Mucosa of rectum (tissue), 2 donors: ENCODE data around the gene DAD1.
A peak's percentile ranks its signal among the peaks of the same experiment; 100 is the strongest.

Experiments used
- H3K27ac ChIP-seq, 2 donors: one replicate each; pipeline ENCODE4 v1.7.0; 2013; ENCODE audit warnings: inconsistent platforms in 2 of 2, low read depth in 2 of 2, low read length in 2 of 2
- H3K27me3 ChIP-seq, 2 donors: one replicate each; pipeline ENCODE4 v1.7.0; 2013; ENCODE audit warnings: low read length in 2 of 2; ENCODE audit not compliant: control insufficient read depth in 2 of 2, insufficient read depth in 2 of 2
- H3K36me3 ChIP-seq, 2 donors: one replicate each; pipeline ENCODE4 v1.7.0; 2013; ENCODE audit warnings: low read length in 2 of 2; ENCODE audit not compliant: control insufficient read depth in 2 of 2, insufficient read depth in 2 of 2
- H3K4me1 ChIP-seq, 2 donors: one replicate each; pipeline ENCODE4 v1.7.0; 2013; ENCODE audit warnings: low read length in 2 of 2, mild to moderate bottlenecking in 1 of 2; ENCODE audit not compliant: control insufficient read depth in 2 of 2, insufficient read depth in 2 of 2
- H3K4me3 ChIP-seq, 2 donors: one replicate each; pipeline ENCODE4 v1.7.0; 2013; ENCODE audit warnings: low read length in 2 of 2
- H3K9ac ChIP-seq, 2 donors: one replicate each; pipeline ENCODE4 v1.7.0; 2013; ENCODE audit warnings: low read length in 2 of 2, low read depth in 1 of 2, mild to moderate bottlenecking in 1 of 2
- H3K9me3 ChIP-seq, 2 donors: one replicate each; pipeline ENCODE4 v1.7.0; 2013; ENCODE audit warnings: low read length in 2 of 2; ENCODE audit not compliant: control insufficient read depth in 2 of 2
- donor health status: healthy.
- donor health status: Normal muscosa, but diverticular disease.

Gene DAD1

DNA sequence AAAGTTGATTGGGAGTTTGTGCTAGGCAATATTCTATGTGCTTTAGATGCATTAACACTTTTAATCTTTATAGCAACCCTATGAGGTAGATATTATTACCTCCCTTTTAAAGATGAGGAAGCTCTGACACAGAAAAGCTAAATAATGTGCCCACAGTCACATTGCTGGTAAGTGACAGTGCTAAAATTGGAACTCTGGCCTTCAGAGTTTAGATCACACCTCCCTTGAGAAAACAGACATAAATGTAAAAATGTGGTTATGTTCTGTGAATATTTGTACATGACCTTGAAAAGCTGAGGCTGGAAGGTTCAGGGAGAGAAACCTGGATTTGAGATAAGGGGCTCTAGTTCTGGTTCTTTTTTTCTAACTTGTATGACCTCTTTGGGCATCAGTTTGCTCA, 11.0 kb upstream of the DAD1 start:
- Histone ChIP-seq H3K9me3 (no peaks in the 10 kb centered on the region), H3K4me1 (peaks cover 7 to 14% of the 10 kb centered on the region in 2 donors), H3K36me3 (peaks cover 31% of the 10 kb centered on the region in 2 donors), H3K27ac (no peak overlapping the region), H3K27me3 (no peaks in the 10 kb centered on the region), H3K4me3 (no peak overlapping the region), H3K9ac (no peak overlapping the region)

DNA sequence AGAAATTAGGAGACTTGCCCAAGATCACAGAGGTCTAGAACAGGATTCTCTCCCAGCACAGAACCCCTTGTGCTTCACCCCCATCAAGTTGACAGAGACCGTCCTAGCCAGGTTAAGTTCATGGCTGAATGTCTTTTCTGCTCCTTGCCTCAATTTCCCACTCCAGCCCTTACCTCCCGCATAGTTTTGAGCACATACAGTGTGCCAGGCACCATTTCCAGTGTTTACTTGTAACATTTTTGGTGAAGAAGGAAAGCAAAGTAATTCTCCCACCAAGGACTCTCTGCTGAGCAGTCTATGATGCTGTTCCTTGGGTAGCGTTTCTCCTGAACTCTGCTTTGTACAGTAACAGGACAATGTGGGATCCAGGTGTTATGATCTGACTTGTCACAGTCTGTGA, 10.3 kb upstream of the DAD1 start:
- peak overlapping the region; percentile 76 to 80 for H3K4me3 ChIP-seq
- H3K27me3 ChIP-seq: no peaks in the 10 kb centered on the region
- H3K9ac ChIP-seq: peak overlapping the region; percentile 71 to 86
- no peaks in the 10 kb centered on the region for H3K9me3 ChIP-seq
- no peak overlapping the region for H3K27ac ChIP-seq
- peaks cover 25 to 26% of the 10 kb centered on the region in 2 donors for H3K36me3 ChIP-seq
- H3K4me1 ChIP-seq: peaks cover 9 to 15% of the 10 kb centered on the region in 2 donors

DNA sequence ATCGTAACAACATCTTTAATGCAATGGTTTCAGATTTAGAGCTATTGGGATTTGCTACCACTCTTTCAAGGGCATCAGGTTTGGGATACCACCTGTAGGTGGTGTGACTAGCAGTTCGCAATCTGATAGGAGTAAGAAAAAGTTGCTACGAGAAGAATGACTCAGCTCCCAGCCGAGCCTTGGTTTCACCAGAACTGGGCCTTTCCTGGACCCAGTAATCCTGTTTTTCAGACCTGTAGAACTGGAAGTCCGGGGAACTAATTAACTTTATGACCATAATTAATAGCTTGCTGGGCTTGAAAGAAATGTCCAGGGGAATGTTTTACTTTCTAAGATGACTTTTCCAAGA, 9.8 kb upstream of the DAD1 start:
- peaks cover 12 to 18% of the 10 kb centered on the region in 2 donors for H3K4me1 ChIP-seq
- no peaks in the 10 kb centered on the region for H3K9me3 ChIP-seq
- H3K27me3 ChIP-seq: no peaks in the 10 kb centered on the region
- H3K36me3 ChIP-seq: peaks cover 25% of the 10 kb centered on the region in 2 donors
- peak overlapping the region; percentile 76 to 80 for H3K4me3 ChIP-seq
- peak overlapping the region; percentile 71 to 86 for H3K9ac ChIP-seq
- peak overlapping the region; percentile 80 to 85 for H3K27ac ChIP-seq

DNA sequence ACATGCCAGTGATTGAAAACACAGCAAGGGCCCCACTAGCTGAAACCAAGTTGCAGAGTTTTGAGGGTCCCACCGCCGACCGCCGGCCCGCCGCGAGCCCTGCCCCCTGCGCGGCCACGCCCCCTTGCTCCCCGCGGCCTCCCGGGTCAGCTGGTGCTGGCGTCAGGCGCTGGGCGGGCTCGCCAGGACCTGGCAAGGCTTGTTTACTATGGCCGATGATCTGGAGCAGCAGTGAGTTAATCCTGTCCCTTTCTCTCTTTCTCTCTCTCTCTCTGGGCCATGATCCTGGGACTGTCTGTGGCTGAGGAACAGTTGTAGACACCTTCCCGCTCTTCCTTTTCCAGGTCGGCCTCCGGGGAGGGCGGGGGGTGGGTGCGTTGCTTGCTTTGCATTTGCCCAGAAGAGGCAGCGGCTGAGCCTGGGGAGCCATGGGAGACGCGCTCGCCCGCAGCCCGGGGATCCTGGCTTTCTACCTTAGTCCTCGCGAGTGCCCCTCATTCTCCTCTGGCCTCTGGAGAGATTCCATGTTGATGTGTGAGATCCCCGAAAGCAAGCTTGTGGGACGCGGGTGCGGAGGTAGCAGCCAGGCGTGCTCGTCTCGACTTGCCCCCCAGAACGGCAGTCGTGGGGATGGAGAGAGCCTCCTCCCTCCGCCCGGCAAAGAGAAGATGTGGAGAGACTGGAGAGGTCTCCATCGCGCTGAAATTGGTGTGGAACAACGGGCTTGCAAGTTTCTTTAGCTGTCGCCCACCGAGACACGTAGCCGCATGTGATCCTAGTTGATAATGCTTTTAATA, 9.3 kb upstream of the DAD1 start, which contains the start of gene ABHD4:
Gene ABHD4 (plus strand): TSS at position 202 of the 797 bp plus-strand sequence. CDS start 7 bp downstream, at position 209.
- Histone ChIP-seq H3K9ac (peak within 1 kb of the TSS; percentile 71 to 86), H3K4me1 (peaks cover 12 to 20% of the 10 kb centered on the region in 2 donors), H3K9me3 (no peaks in the 10 kb centered on the region), H3K27me3 (no peaks in the 10 kb centered on the region), H3K27ac (peak within 1 kb of the TSS; percentile 80 to 85), H3K36me3 (peaks cover 19 to 20% of the 10 kb centered on the region in 2 donors), H3K4me3 (peak within 1 kb of the TSS; percentile 76 to 80)

DNA sequence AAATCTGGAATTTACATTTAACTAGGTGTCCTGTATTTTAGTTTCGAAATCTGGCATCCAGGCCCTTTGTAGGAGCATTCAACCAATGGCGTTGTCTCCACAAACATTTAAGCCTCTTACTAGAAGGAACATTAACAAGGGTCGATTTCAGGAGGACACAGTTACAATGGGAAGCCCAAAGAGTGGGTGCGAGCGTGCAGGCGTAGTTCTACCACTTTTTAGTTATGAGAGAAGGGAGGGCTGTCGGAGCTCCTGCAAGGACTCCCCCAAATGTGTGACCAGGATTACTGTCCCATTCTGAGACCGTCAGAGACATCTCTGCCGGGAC, 8.7 kb upstream of the DAD1 start:
- no peaks in the 10 kb centered on the region for H3K9me3 ChIP-seq
- H3K4me1 ChIP-seq: peaks cover 16 to 24% of the 10 kb centered on the region in 2 donors
- peak overlapping the region; percentile 80 to 85 for H3K27ac ChIP-seq
- H3K27me3 ChIP-seq: no peaks in the 10 kb centered on the region
- H3K9ac ChIP-seq: peak overlapping the region; percentile 71 to 86
- peak overlapping the region; percentile 76 to 80 for H3K4me3 ChIP-seq
- peaks cover 14% of the 10 kb centered on the region in 2 donors for H3K36me3 ChIP-seq

DNA sequence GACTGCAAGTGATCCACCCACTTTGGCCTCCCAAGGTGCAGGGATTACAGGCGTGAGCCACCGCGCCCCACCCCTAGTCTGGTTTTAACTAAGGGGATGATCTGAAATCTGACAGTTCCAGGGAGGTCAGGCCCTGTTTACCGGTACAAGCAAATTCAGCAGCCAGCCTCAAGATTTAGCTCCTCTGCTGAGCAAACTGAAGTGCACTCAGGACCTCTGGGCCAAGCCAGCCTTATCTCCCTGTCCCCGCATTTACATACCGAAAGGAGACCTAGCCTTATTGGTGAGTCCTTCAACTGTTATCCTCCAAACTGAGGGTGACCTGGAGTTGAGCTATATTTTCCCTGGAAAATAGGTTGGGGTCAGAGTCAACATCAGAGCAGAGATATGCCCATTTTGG, 8.2 kb upstream of the DAD1 start:
- H3K9me3 ChIP-seq: no peaks in the 10 kb centered on the region
- peak overlapping the region in 1 of 2 donors; percentile 76 for H3K4me3 ChIP-seq
- no peak overlapping the region for H3K9ac ChIP-seq
- peaks cover 10% of the 10 kb centered on the region in 2 donors for H3K36me3 ChIP-seq
- H3K27me3 ChIP-seq: no peaks in the 10 kb centered on the region
- H3K27ac ChIP-seq: no peak overlapping the region
- H3K4me1 ChIP-seq: peaks cover 16 to 24% of the 10 kb centered on the region in 2 donors

DNA sequence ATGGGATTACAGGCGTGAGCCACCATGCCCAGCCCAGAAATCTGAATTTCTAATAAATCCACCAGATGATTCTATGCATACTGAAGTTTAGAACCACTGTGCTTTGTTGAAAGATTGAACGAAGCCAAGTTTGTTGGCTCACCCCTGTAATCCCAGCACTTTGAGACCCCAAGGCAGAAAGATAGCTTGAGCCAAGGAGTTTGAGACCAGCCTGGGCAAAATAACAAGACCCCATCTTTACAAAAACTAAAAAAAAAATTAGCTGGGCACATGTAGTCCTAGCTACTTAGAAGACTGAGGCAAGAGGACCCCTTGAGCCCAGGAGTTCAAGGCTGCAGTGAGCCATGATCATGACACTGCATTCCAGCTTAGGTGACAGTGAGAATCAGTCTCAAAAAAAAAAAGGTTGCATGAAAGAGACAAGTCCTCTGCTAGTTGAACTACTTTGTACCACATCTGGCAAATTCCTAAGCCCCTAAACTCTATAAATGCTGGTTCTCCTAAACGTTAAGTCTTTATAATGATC, 7.4 kb upstream of the DAD1 start:
- peaks cover 16 to 24% of the 10 kb centered on the region in 2 donors for H3K4me1 ChIP-seq
- no peaks in the 10 kb centered on the region for H3K9me3 ChIP-seq
- no peak overlapping the region for H3K4me3 ChIP-seq
- H3K27ac ChIP-seq: no peak overlapping the region
- peaks cover 1% of the 10 kb centered on the region in 2 donors for H3K36me3 ChIP-seq
- no peaks in the 10 kb centered on the region for H3K27me3 ChIP-seq
- H3K9ac ChIP-seq: no peak overlapping the region

DNA sequence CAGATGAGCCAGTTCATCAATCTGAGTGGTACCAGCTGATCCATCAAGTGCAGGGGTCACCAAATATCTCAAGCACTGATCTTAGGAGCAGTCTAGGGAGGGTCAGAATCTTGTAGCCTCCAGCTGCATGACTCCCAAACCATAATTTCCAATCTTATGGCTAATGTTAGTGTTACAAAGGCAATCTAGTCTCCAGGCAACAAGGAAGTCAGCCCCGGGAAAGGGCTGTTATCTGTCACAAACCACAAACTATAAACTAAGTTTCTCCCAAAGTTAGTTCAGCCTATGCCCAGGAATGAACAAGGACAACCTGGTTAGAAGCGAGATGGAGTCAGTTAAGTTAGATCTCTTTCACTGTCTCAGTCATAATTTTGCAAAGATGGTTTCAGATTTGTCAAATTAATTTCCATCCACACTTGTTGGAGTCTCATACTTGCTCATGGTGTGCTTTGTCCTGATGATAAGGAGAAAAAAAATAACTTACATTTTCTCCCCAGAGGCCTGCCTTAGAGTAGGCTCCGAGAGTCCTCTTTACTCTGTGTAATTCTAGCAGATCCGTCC, 5.2 kb upstream of the DAD1 start:
- Histone ChIP-seq H3K4me1 (peaks cover 17 to 26% of the 10 kb centered on the region in 2 donors), H3K27me3 (no peaks in the 10 kb centered on the region), H3K9me3 (no peaks in the 10 kb centered on the region), H3K9ac (no peak overlapping the region), H3K36me3 (no peaks in the 10 kb centered on the region), H3K4me3 (no peak overlapping the region), H3K27ac (peak overlapping the region; percentile 9 to 29)

DNA sequence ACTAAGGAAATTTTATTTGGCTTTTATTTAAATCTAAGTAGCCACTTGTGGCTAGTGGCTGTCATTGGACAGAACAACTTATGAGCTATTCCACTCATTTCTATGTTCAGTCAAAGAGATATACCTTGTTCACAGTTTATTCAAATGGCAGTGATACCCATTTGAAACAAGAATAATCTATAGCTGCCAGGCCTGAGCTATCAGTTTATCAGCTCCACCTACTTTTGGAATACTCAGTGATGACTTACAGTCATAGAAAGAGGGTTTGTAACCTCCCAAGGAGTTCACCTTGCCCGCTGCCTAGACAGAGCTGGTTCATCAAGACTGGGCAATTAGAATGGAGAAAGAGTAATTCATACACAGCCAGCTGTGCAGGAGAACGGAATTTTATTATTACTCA, 4.6 kb upstream of the DAD1 start:
- Histone ChIP-seq H3K27ac (peak overlapping the region in 1 of 2 donors; percentile 29), H3K4me3 (no peak overlapping the region), H3K9ac (no peak overlapping the region), H3K9me3 (no peaks in the 10 kb centered on the region), H3K27me3 (no peaks in the 10 kb centered on the region), H3K36me3 (no peaks in the 10 kb centered on the region), H3K4me1 (peaks cover 16 to 19% of the 10 kb centered on the region in 2 donors)

DNA sequence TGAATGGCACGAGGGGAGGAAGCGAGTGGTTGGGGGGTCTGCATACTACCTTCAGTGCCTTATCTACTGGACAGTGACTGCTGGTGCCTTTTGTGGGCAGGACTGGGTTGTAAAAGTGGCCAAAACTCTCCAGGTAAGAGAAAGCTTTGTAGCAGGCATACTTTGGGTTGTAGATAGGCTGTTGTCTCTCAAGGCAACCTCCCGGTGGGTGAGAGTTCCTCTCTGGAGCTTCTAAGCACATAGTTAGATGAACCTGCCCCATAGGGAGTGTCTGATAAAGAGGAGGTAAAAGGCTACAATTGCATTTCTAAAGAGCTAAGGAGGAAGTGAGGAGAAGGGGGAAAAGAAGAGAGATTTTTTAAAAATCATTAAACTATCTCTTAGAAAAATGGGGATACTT, 4.2 kb upstream of the DAD1 start:
- Histone ChIP-seq H3K4me1 (peaks cover 20 to 22% of the 10 kb centered on the region in 2 donors), H3K9me3 (no peaks in the 10 kb centered on the region), H3K36me3 (no peaks in the 10 kb centered on the region), H3K9ac (no peak overlapping the region), H3K4me3 (no peak overlapping the region), H3K27ac (peak overlapping the region in 1 of 2 donors; percentile 29), H3K27me3 (no peaks in the 10 kb centered on the region)
